HepG2 (cell line): ENCODE data around the gene TRIM31.

Experiments used
- POLR2AphosphoS2 ChIP-seq: IDR thresholded peaks from 2 replicates; pipeline ENCODE4 v1.6.1; 2011; ENCODE audit warnings: low read depth, low read length, improper control_type of control experiment
- PRPF4 ChIP-seq: fragments of 200-400 bp; formaldehyde crosslinking; IDR thresholded peaks from 2 replicates; pipeline ENCODE4 v1.6.1; 2016; ENCODE audit warnings: low read length, low read depth; ENCODE audit not compliant: poor library complexity, severe bottlenecking
- SMAD1 ChIP-seq: sonication (generic); formaldehyde crosslinking; IDR thresholded peaks from 2 replicates; pipeline ENCODE4 v1.4.0; 2020; ENCODE audit warnings: missing genetic modification reagents, low read depth, mild to moderate bottlenecking, borderline replicate concordance
- SP1 ChIP-seq, 2 experiments: fragments of 450-650 bp in 1 of 2; sonication (generic) in 1 of 2; formaldehyde crosslinking in 1 of 2; IDR thresholded peaks; 2 replicates each; pipeline versions ENCODE4 v1.4.0 to v1.6.1; 2016 to 2020; ENCODE audit warnings: missing genetic modification reagents in 1 of 2
- ZNF468 ChIP-seq: sonication (generic); formaldehyde crosslinking; IDR thresholded peaks from 2 replicates; pipeline ENCODE4 v1.8.0; 2022; ENCODE audit warnings: mild to moderate bottlenecking, moderate library complexity, missing genetic modification reagents
- ZNF883 ChIP-seq: sonication (generic); formaldehyde crosslinking; IDR thresholded peaks from 2 replicates; pipeline ENCODE4 v1.5.1; 2020; ENCODE audit warnings: mild to moderate bottlenecking, missing genetic modification reagents; ENCODE audit errors: not compliant biosample characterization

- no peak for TF ChIP-seq PRPF4
- no peak for TF ChIP-seq SP1 (IDR thresholded peaks at IDR 0.05)
- no peak for TF ChIP-seq SP1 (CRISPR knock-in tag; IDR thresholded peaks at IDR 0.05)
- no peak for TF ChIP-seq ZNF883
- TF ChIP-seq POLR2AphosphoS2, result no peak
- no peak for TF ChIP-seq SMAD1 (CRISPR knock-in tag)
- TF ChIP-seq ZNF468, result no peak
These were observed 1.5 kb downstream of the TRIM31 start for GRCh38 chr6:30111266-30111856.
